Suppressor macrophage (primary cell): ENCODE measurements around the gene RFX8.

Experiments used
- DNase-seq, 4 experiments: peaks; one replicate each; pipeline ENCODE4 v3.0.0-alpha.2; 2020 to 2022

RFX8 gene

GRCh38 chr2:101348883-101349282, 126.0 kb downstream of the RFX8 start:
- DNase-seq = no peak
